OCI-LY3 (cell line): ENCODE data around the gene COP1.

Source experiments
- CTCF ChIP-seq: fragments of 200-600, 300-600 bp; sonication (generic); IDR thresholded peaks from 2 replicates; pipeline ENCODE4 v1.5.1; 2014; ENCODE audit warnings: antibody characterized with exemption, low read length, low read depth
- EZH2phosphoT487 ChIP-seq: fragments of 200-600 bp; shearing (Covaris generic); IDR thresholded peaks from 2 replicates; pipeline ENCODE4 v1.6.1; 2018; ENCODE audit warnings: antibody characterized with exemption, mixed run types, low read depth

- no peak for TF ChIP-seq CTCF
- TF ChIP-seq EZH2phosphoT487 = no peak
These were observed 34.4 kb upstream of the COP1 start for GRCh38 chr1:176241385-176242015.
